ENCODE results near the gene CD151. TPM values are rescaled to one million over a fixed set of nuclear protein-coding genes. Genes with fewer than 3 reads are reported as not detected.

CD151 gene
- total and polyA plus RNA-seq, 4 experiments from 2014 or later, result 9.7 to 24.8 (median 22.1) TPM

- Histone ChIP-seq H3K9me3 (ENCODE audit: control insufficient read depth in 1 of 2, low read length in 2 of 2) (no peaks in the 10 kb centered on the region), H3K4me3 (ENCODE audit: low read length in 2 of 2) (no peak overlapping the region), H3K36me3 (ENCODE audit: insufficient read depth, low read length) (no peaks in the 10 kb centered on the region), H3K27me3 (ENCODE audit: insufficient read depth, low read length) (peaks cover 10% of the 10 kb centered on the region), H3K4me1 (ENCODE audit: insufficient read depth, low read length) (peaks cover 28% of the 10 kb centered on the region), H3K27ac (ENCODE audit: low read depth, low read length) (no peak overlapping the region)
- Mint-ChIP-seq H3K27me3 (peaks cover 2 to 4% of the 10 kb centered on the region in 2 donors), H3K27ac (peak overlapping the region in 1 of 7 donors; percentile 32), H3K9me3 (no peaks in the 10 kb centered on the region), H3K4me1 (peaks cover 4 to 28% (median 12%) of the 10 kb centered on the region in 4 donors), H3K36me3 (peaks cover 0 to 3% of the 10 kb centered on the region in 2 donors), H3K4me3 (peak overlapping the region in 1 of 8 donors; percentile 35)
- ChIA-PET CTCF (ENCODE audit: partially characterized antibody) (interaction anchor here (4.1 kb wide), 1 partner anchor 205 kb away, joined by 35 read pairs; no protein-coding TSS in a partner anchor), POLR2A (ENCODE audit: partially characterized antibody) (interaction anchor here (1.2 kb wide), 1 partner anchor 26 kb away, joined by 5 read pairs; no protein-coding TSS in a partner anchor)
- intact Hi-C loops (cut with micrococcal nuclease), result no loop called here
- no peak for DNase-seq
Measured at GRCh38 chr11:845872-846495, 13.2 kb downstream of the CD151 start.

GRCh38 chr11:846496-847098 is 13.8 kb downstream of the CD151 start:
- peak overlapping the region in 1 of 8 donors; percentile 20 for H3K4me3 Mint-ChIP-seq

GRCh38 chr11:847876-848275 is 15.1 kb downstream of the CD151 start:
- Histone ChIP-seq H3K27ac (ENCODE audit: low read depth, low read length) (no peak overlapping the region), H3K4me1 (ENCODE audit: insufficient read depth, low read length) (peaks cover 22% of the 10 kb centered on the region), H3K36me3 (ENCODE audit: insufficient read depth, low read length) (no peaks in the 10 kb centered on the region), H3K9me3 (ENCODE audit: control insufficient read depth in 1 of 2, low read length in 2 of 2) (no peaks in the 10 kb centered on the region), H3K4me3 (ENCODE audit: low read length in 2 of 2) (no peak overlapping the region), H3K27me3 (ENCODE audit: insufficient read depth, low read length) (peaks cover 10% of the 10 kb centered on the region)
- POLR2A ChIA-PET (ENCODE audit: partially characterized antibody), result interaction anchor here (0.6 to 1.4 kb wide), 5 partner anchors 62 to 203 kb away, joined by 3 to 6 read pairs (median 3); partner anchors contain the start of gene AP2A2
- Mint-ChIP-seq H3K9me3 (no peaks in the 10 kb centered on the region), H3K4me1 (peaks cover 2 to 21% (median 8%) of the 10 kb centered on the region in 4 donors), H3K27me3 (peaks cover 4% of the 10 kb centered on the region in 2 donors), H3K27ac (no peak overlapping the region), H3K36me3 (peaks cover 0 to 1% of the 10 kb centered on the region in 2 donors), H3K4me3 (peak overlapping the region in 1 of 8 donors; percentile 25)
- no peak for DNase-seq
- intact Hi-C loops (cut with micrococcal nuclease), result no loop called here
- CTCF ChIA-PET (ENCODE audit: partially characterized antibody), result interaction anchor here (1.0 to 4.1 kb wide), 6 partner anchors 10 to 207 kb away, joined by 3 to 35 read pairs (median 3); partner anchors contain the start of gene RPLP2

More at GRCh38 chr11:846496-847098, 13.8 kb downstream of the CD151 start:
- H3K4me3 ChIP-seq (ENCODE audit: low read length in 2 of 2), result no peak overlapping the region
- no peaks in the 10 kb centered on the region for H3K36me3 ChIP-seq (ENCODE audit: insufficient read depth, low read length)
- H3K27ac ChIP-seq (ENCODE audit: low read depth, low read length), result no peak overlapping the region
- H3K9me3 Mint-ChIP-seq, result no peaks in the 10 kb centered on the region
- peaks cover 10% of the 10 kb centered on the region for H3K27me3 ChIP-seq (ENCODE audit: insufficient read depth, low read length)
- H3K27ac Mint-ChIP-seq, result peak overlapping the region in 1 of 7 donors; percentile 32
- H3K27me3 Mint-ChIP-seq, result peaks cover 2 to 4% of the 10 kb centered on the region in 2 donors
- H3K4me1 ChIP-seq (ENCODE audit: insufficient read depth, low read length), result peaks cover 22% of the 10 kb centered on the region
- H3K9me3 ChIP-seq (ENCODE audit: control insufficient read depth in 1 of 2, low read length in 2 of 2), result no peaks in the 10 kb centered on the region
- CTCF ChIA-PET (ENCODE audit: partially characterized antibody), result interaction anchor here (1.0 to 4.1 kb wide), 2 partner anchors 9 to 204 kb away, joined by 3 to 35 read pairs; no protein-coding TSS in a partner anchor
- intact Hi-C loops (cut with micrococcal nuclease), result no loop called here
- H3K4me1 Mint-ChIP-seq, result peaks cover 2 to 21% (median 8%) of the 10 kb centered on the region in 4 donors
- no peak for DNase-seq
- POLR2A ChIA-PET (ENCODE audit: partially characterized antibody), result interaction anchor here (1.2 kb wide), 1 partner anchor 27 kb away, joined by 5 read pairs; no protein-coding TSS in a partner anchor
- peaks cover 0 to 3% of the 10 kb centered on the region in 2 donors for H3K36me3 Mint-ChIP-seq

- H3K9me3 ChIP-seq (ENCODE audit: control insufficient read depth in 1 of 2, low read length in 2 of 2), result no peaks in the 10 kb centered on the region
- H3K4me3 ChIP-seq (ENCODE audit: low read length in 2 of 2), result no peak overlapping the region
- Mint-ChIP-seq H3K4me3 (peak overlapping the region in 7 of 8 donors; percentile 26 to 77 (median 62)), H3K4me1 (peaks cover 2 to 19% (median 8%) of the 10 kb centered on the region in 4 donors), H3K27me3 (peaks cover 4% of the 10 kb centered on the region in 2 donors), H3K27ac (peak overlapping the region in 1 of 7 donors; percentile 16), H3K36me3 (peaks cover 0 to 1% of the 10 kb centered on the region in 2 donors), H3K9me3 (no peaks in the 10 kb centered on the region)
- H3K27ac ChIP-seq (ENCODE audit: low read depth, low read length), result no peak overlapping the region
- intact Hi-C loops (cut with micrococcal nuclease), result no loop called here
- ChIA-PET CTCF (ENCODE audit: partially characterized antibody) (interaction anchor here (1.0 to 4.1 kb wide), 5 partner anchors 17 to 206 kb away, joined by 3 to 35 read pairs (median 3); partner anchors contain the start of gene RPLP2), POLR2A (ENCODE audit: partially characterized antibody) (interaction anchor here (0.6 to 1.4 kb wide), 5 partner anchors 62 to 202 kb away, joined by 3 to 6 read pairs (median 3); partner anchors contain the start of gene AP2A2)
- H3K36me3 ChIP-seq (ENCODE audit: insufficient read depth, low read length), result no peaks in the 10 kb centered on the region
- DNase-seq, result peak; percentile 59 to 70 (median 62)
- peaks cover 17% of the 10 kb centered on the region for H3K4me1 ChIP-seq (ENCODE audit: insufficient read depth, low read length)
- peaks cover 10% of the 10 kb centered on the region for H3K27me3 ChIP-seq (ENCODE audit: insufficient read depth, low read length)
Measured at GRCh38 chr11:848380-848931, 15.7 kb downstream of the CD151 start.

GRCh38 chr11:849104-849824 is 16.5 kb downstream of the CD151 start:
- no peak for DNase-seq
- no peaks in the 10 kb centered on the region for H3K36me3 ChIP-seq (ENCODE audit: insufficient read depth, low read length)
- peaks cover 10% of the 10 kb centered on the region for H3K4me1 ChIP-seq (ENCODE audit: insufficient read depth, low read length)
- H3K4me3 Mint-ChIP-seq, result peak overlapping the region; percentile 61 to 79 (median 73)
- intact Hi-C loops (cut with micrococcal nuclease), result no loop called here
- peaks cover 10% of the 10 kb centered on the region for H3K27me3 ChIP-seq (ENCODE audit: insufficient read depth, low read length)
- ChIA-PET POLR2A (ENCODE audit: partially characterized antibody) (interaction anchor here (1.0 kb wide), 2 partner anchors 61 to 202 kb away, joined by 3 to 6 read pairs; no protein-coding TSS in a partner anchor), CTCF (ENCODE audit: partially characterized antibody) (interaction anchor here (1.0 to 4.1 kb wide), 5 partner anchors 17 to 205 kb away, joined by 3 to 35 read pairs (median 3); partner anchors contain the start of gene RPLP2)
- H3K9me3 ChIP-seq (ENCODE audit: control insufficient read depth in 1 of 2, low read length in 2 of 2), result no peaks in the 10 kb centered on the region
- no peaks in the 10 kb centered on the region for H3K9me3 Mint-ChIP-seq
- peaks cover 2 to 14% (median 6%) of the 10 kb centered on the region in 4 donors for H3K4me1 Mint-ChIP-seq
- no peak overlapping the region for H3K27ac Mint-ChIP-seq
- no peak overlapping the region for H3K27ac ChIP-seq (ENCODE audit: low read depth, low read length)
- no peaks in the 10 kb centered on the region for H3K36me3 Mint-ChIP-seq
- H3K4me3 ChIP-seq (ENCODE audit: low read length in 2 of 2), result peak overlapping the region in 1 of 2 donors; percentile 24
- H3K27me3 Mint-ChIP-seq, result peaks cover 4% of the 10 kb centered on the region in 2 donors

GRCh38 chr11:849951-850774 is 17.4 kb downstream of the CD151 start:
- intact Hi-C loops (cut with micrococcal nuclease), result no loop called here
- Histone ChIP-seq H3K27ac (ENCODE audit: low read depth, low read length) (no peak overlapping the region), H3K4me3 (ENCODE audit: low read length in 2 of 2) (no peak overlapping the region), H3K9me3 (ENCODE audit: control insufficient read depth in 1 of 2, low read length in 2 of 2) (no peaks in the 10 kb centered on the region), H3K27me3 (ENCODE audit: insufficient read depth, low read length) (peaks cover 10% of the 10 kb centered on the region), H3K4me1 (ENCODE audit: insufficient read depth, low read length) (peaks cover 10% of the 10 kb centered on the region), H3K36me3 (ENCODE audit: insufficient read depth, low read length) (no peaks in the 10 kb centered on the region)
- peaks cover 2 to 9% (median 4%) of the 10 kb centered on the region in 4 donors for H3K4me1 Mint-ChIP-seq
- no peaks in the 10 kb centered on the region for H3K36me3 Mint-ChIP-seq
- H3K9me3 Mint-ChIP-seq, result no peaks in the 10 kb centered on the region
- no peak for DNase-seq
- H3K27me3 Mint-ChIP-seq, result peaks cover 4% of the 10 kb centered on the region in 2 donors
- CTCF ChIA-PET (ENCODE audit: partially characterized antibody), result interaction anchor here (4.1 kb wide), 1 partner anchor 200 kb away, joined by 35 read pairs; no protein-coding TSS in a partner anchor
- H3K27ac Mint-ChIP-seq, result no peak overlapping the region
- H3K4me3 Mint-ChIP-seq, result peak overlapping the region in 6 of 8 donors; percentile 48 to 77 (median 58)
- POLR2A ChIA-PET (ENCODE audit: partially characterized antibody), result no interaction called here
